OCI-LY3 (cell line): ENCODE measurements around the gene NPC1.

Experiments
- EZH2phosphoT487 ChIP-seq: fragments of 200-600 bp; shearing (Covaris generic); IDR thresholded peaks from 2 replicates; pipeline ENCODE4 v1.6.1; 2018; ENCODE audit warnings: antibody characterized with exemption, mixed run types, low read depth
- TF ChIP-seq, protein P1 (sequence below): fragments of 200-600, 300-600 bp; sonication (generic); IDR thresholded peaks from 2 replicates; pipeline ENCODE4 v1.5.1; 2014; ENCODE audit warnings: antibody characterized with exemption, low read length, low read depth

DNA sequence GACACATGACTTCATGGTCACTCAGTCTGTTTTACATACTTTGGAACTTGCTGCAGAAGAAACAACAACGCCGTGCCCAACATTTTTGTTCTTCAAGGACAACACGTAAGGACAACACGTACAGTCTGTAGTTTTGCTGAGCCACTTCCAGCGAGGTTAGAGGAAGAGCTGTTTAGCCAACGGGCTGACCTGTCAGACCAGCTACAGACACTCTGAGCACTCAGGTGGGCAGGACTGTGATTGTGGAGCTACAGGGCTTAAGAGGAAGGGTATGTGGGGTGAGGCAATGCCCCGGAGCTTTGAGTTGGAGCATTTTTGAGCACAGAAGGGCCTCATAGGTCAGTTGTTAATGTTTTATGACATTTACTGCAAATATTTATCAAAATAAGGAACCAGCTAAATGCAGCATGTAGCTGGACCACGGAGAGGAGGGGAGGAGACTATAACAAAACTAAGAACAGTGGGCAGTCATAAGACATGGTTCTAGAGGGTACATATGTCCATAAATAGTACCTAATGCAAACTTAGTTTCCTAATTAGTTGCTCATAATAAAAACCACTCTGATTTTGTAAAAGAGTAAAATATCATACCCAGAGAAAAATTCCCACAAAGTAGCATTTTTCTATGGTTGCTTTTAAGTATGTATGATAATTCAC is 26.3 kb upstream of the NPC1 start:
- TF ChIP-seq, protein P1, sequence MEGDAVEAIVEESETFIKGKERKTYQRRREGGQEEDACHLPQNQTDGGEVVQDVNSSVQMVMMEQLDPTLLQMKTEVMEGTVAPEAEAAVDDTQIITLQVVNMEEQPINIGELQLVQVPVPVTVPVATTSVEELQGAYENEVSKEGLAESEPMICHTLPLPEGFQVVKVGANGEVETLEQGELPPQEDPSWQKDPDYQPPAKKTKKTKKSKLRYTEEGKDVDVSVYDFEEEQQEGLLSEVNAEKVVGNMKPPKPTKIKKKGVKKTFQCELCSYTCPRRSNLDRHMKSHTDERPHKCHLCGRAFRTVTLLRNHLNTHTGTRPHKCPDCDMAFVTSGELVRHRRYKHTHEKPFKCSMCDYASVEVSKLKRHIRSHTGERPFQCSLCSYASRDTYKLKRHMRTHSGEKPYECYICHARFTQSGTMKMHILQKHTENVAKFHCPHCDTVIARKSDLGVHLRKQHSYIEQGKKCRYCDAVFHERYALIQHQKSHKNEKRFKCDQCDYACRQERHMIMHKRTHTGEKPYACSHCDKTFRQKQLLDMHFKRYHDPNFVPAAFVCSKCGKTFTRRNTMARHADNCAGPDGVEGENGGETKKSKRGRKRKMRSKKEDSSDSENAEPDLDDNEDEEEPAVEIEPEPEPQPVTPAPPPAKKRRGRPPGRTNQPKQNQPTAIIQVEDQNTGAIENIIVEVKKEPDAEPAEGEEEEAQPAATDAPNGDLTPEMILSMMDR = no peak
- TF ChIP-seq EZH2phosphoT487 = no peak
